GM12875 (cell line): ENCODE results near the gene OLIG3.

Experiments used
- H3K4me3 ChIP-seq: one replicate; pipeline ENCODE4 v1.5.1; 2011; ENCODE audit warnings: low read depth, low read length, control low read depth
- CTCF ChIP-seq: IDR thresholded peaks from 2 replicates; pipeline ENCODE4 v1.5.1; 2011; ENCODE audit warnings: low read depth, mild to moderate bottlenecking, control low read depth, inconsistent platforms, low read length, moderate library complexity, borderline replicate concordance; ENCODE audit not compliant: insufficient read depth

OLIG3 gene

DNA sequence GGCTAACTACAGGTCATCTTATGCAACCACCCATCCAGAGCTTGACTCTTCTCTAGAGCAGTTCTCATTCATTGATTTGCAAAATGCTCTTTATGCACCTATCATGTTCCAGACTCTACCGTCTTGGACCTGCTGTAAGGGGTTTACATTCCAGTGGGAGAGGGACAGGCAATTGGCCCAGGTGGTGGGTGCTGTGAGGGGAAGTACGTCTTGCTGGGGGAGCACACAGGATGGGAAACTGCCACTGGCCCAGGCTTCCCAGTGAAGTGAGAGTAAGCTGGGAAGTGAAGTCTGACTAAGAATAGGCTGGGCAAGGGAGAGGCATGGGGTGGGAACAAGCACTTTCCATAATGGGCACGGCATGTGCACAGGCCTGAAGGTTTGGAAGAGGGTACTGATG lies 13.8 kb downstream of the OLIG3 start:
- TF ChIP-seq CTCF, result no peak
- no peak overlapping the region for H3K4me3 ChIP-seq

- no peak overlapping the region for H3K4me3 ChIP-seq
- TF ChIP-seq CTCF, result no peak
These were observed 19.1 kb downstream of the OLIG3 start for GRCh38 chr6:137475103-137475502.

DNA sequence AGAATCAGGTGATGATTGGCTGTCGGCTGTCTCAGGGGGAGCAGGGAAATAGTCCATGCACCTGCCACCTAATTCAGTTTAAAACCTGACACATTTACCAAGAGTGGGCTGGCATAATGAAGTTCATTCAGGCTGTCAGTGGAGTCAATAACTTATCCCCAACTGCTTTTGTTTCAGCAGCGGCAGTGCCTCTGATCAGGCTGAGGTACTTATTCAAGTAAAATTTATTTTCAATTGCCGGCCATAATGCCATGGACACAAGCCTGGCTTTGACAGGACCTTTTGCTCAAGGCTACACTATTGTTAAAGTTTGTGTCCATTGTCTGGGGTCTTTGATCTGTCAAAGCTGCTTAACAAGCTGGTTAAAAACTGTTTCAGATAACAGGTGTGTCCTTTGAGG lies 20.6 kb downstream of the OLIG3 start:
- TF ChIP-seq CTCF, result no peak

GRCh38 chr6:137472641-137473137 lies 21.5 kb downstream of the OLIG3 start:
- H3K4me3 ChIP-seq, result no peak overlapping the region
- TF ChIP-seq CTCF, result no peak

More for the DNA sequence above, 20.6 kb downstream of the OLIG3 start:
- no peak overlapping the region for H3K4me3 ChIP-seq

- H3K4me3 ChIP-seq, result no peak overlapping the region
- no peak for TF ChIP-seq CTCF
These were observed 22.2 kb downstream of the OLIG3 start for GRCh38 chr6:137471986-137472385.

- no peak for TF ChIP-seq CTCF
- no peak overlapping the region for H3K4me3 ChIP-seq
These were observed 22.7 kb downstream of the OLIG3 start for GRCh38 chr6:137471497-137471896.

DNA sequence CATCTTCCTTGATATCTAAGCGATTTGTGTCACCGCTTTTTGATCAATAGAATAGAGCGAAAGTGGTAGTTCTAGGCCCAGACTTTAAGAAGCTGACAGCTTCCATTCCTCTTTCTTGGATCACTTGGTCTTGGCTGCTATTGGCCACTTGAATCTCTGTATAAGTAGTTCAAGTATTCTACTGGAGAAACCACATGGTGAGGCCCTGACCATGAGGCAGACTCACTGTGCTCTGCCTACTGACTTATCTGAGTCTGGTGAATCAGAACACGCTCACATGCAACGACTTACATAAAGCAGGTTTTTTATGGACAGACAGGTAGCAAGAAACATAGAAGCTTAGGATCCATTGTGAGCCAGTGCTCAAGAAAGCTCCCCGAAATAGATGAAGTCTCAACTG lies 27.0 kb downstream of the OLIG3 start:
- H3K4me3 ChIP-seq, result no peak overlapping the region
- no peak for TF ChIP-seq CTCF
